ENCODE measurements around the gene ULK2.

Gene ULK2

GRCh38 chr17:19724501-19725420, 143.0 kb downstream of the ULK2 start:
- peak; percentile 49 for DNase-seq

GRCh38 chr17:19723964-19724363, 143.8 kb downstream of the ULK2 start:
- no peak for DNase-seq

Data from activated naive CD4-positive, alpha-beta T cell treated with anti-CD3 and anti-CD28 coated beads, Interleukin-2, amount 50 U/mL, for 16 hours (primary cell).